HG03460 (cell line): ENCODE data around the gene DOCK1.

ENCODE experiments used
- ATAC-seq: cut with Tn5 transposase; IDR thresholded peaks from one replicate; pipeline ENCODE4 v1.9.1; 2021; ENCODE audit not compliant: unreplicated experiment

Gene DOCK1

GRCh38 chr10:127250031-127250430 lies 344.8 kb downstream of the DOCK1 start:
- ATAC-seq: no peak

GRCh38 chr10:127252818-127253217 lies 347.6 kb downstream of the DOCK1 start:
- no peak for ATAC-seq

- no peak for ATAC-seq
Measured at GRCh38 chr10:127254276-127254675, 349.0 kb downstream of the DOCK1 start.

GRCh38 chr10:127257395-127257794 lies 352.2 kb downstream of the DOCK1 start:
- no peak for ATAC-seq

- no peak for ATAC-seq
Measured at GRCh38 chr10:127259347-127259746, 354.1 kb downstream of the DOCK1 start.

- ATAC-seq: no peak
Measured at GRCh38 chr10:127262606-127263005, 357.4 kb downstream of the DOCK1 start.

- no peak for ATAC-seq
Measured at GRCh38 chr10:127265288-127265687, 360.1 kb downstream of the DOCK1 start.

GRCh38 chr10:127266431-127266830 lies 361.2 kb downstream of the DOCK1 start:
- ATAC-seq: no peak

GRCh38 chr10:127267442-127267841 lies 362.2 kb downstream of the DOCK1 start:
- ATAC-seq: no peak

GRCh38 chr10:127272076-127272475 lies 366.8 kb downstream of the DOCK1 start:
- ATAC-seq: no peak

GRCh38 chr10:127275272-127275671 lies 370.0 kb downstream of the DOCK1 start:
- no peak for ATAC-seq

- no peak for ATAC-seq
Measured at GRCh38 chr10:127275793-127276450, 370.7 kb downstream of the DOCK1 start.

GRCh38 chr10:127276794-127277462 lies 371.7 kb downstream of the DOCK1 start:
- no peak for ATAC-seq

GRCh38 chr10:127278001-127278400 lies 372.8 kb downstream of the DOCK1 start:
- ATAC-seq: no peak

GRCh38 chr10:127279334-127279774 lies 374.1 kb downstream of the DOCK1 start:
- no peak for ATAC-seq

GRCh38 chr10:127280446-127280845 lies 375.2 kb downstream of the DOCK1 start:
- no peak for ATAC-seq

GRCh38 chr10:127283017-127283416 lies 377.8 kb downstream of the DOCK1 start:
- no peak for ATAC-seq

- ATAC-seq: no peak
Measured at GRCh38 chr10:127283576-127283975, 378.3 kb downstream of the DOCK1 start.

- ATAC-seq: no peak
Measured at GRCh38 chr10:127290850-127291249, 385.6 kb downstream of the DOCK1 start.

- ATAC-seq: no peak
Measured at GRCh38 chr10:127291329-127291728, 386.1 kb downstream of the DOCK1 start.

- no peak for ATAC-seq
Measured at GRCh38 chr10:127292888-127293287, 387.7 kb downstream of the DOCK1 start.

- ATAC-seq: no peak
Measured at GRCh38 chr10:127293640-127294039, 388.4 kb downstream of the DOCK1 start.

- ATAC-seq: no peak
Measured at GRCh38 chr10:127296696-127297095, 391.5 kb downstream of the DOCK1 start.
